Esophagus squamous epithelium (tissue), 4 donors: ENCODE results near the gene NSD2.

Experiments used
- CTCF ChIP-seq, 6 experiments: fragments of 450-650 bp in 4 of 6; fragments of 200-600 bp in 2 of 6; sonication (generic) in 2 of 6; IDR thresholded peaks; one replicate each; pipeline ENCODE4 v1.5.1; 2016 to 2019; ENCODE audit warnings: antibody characterized with exemption in 6 of 6, mild to moderate bottlenecking in 4 of 6, moderate library complexity in 4 of 6
- POLR2A ChIP-seq, 4 donors: fragments of 450-650 bp; IDR thresholded peaks; one replicate each; pipeline ENCODE4 v1.6.1; 2017; ENCODE audit warnings: antibody characterized with exemption in 4 of 4, mild to moderate bottlenecking in 4 of 4, moderate library complexity in 3 of 4

GRCh38 chr4:1862055-1862911 is 8.9 kb upstream of the NSD2 start:
- no peak for TF ChIP-seq CTCF (IDR thresholded peaks at IDR 0.05)
- no peak for TF ChIP-seq POLR2A (IDR thresholded peaks at IDR 0.05)
